ENCODE data around the gene NALCN. TPM values are rescaled to one million over a fixed set of nuclear protein-coding genes. Genes with fewer than 3 reads are reported as not detected.

The NALCN gene
- total and polyA plus RNA-seq, 2 donors, result 0.28 to 0.48 TPM

DNA sequence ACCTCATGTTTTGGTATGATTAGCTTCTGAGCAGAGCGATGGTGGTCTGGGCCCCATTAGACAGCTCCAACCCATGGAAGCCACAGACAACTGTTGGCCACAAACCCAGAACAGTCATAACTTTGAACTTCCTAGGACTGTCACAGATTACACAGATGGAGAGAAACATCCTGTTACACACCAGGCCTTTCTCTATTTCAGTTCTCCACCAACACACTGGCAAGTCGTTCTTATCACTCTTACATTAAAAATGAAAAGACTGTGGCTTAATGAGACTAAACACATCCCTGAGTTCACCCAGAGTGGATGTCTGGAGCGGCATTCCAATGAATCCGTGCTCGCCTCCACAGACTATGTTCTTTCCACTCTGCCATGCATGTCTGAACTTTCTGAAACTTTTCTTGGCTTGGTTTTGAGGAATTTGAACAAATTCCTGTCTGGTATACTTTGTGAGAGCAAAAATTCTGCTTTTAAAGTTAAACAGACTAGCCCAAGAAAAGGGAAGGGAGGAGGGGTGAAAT lies 109.1 kb downstream of the NALCN start:
- WGBS, result 81% methylated on average over 5 of the region's 5 CpGs
- Histone ChIP-seq H3K4me3 (ENCODE audit: low read length in 2 of 2) (no peak overlapping the region), H3K36me3 (ENCODE audit: control insufficient read depth in 2 of 2, insufficient read depth in 2 of 2, low read length in 1 of 2) (no peaks in the 10 kb centered on the region), H3K27me3 (ENCODE audit: control insufficient read depth in 2 of 2, insufficient read depth in 1 of 2, low read length in 1 of 2) (no peaks in the 10 kb centered on the region), H3K9me3 (ENCODE audit: control insufficient read depth in 2 of 2, insufficient read depth in 1 of 2, low read length in 1 of 2) (peaks cover 0 to 3% of the 10 kb centered on the region in 2 donors), H3K4me1 (ENCODE audit: control insufficient read depth in 2 of 2, insufficient read depth in 2 of 2, low read length in 2 of 2) (no peaks in the 10 kb centered on the region), H3K27ac (ENCODE audit: low read depth in 1 of 2, low read length in 1 of 2) (no peak overlapping the region)
- DNase-seq (ENCODE audit: low read depth in 6 of 9, low spot score in 9 of 9), result no peak

DNA sequence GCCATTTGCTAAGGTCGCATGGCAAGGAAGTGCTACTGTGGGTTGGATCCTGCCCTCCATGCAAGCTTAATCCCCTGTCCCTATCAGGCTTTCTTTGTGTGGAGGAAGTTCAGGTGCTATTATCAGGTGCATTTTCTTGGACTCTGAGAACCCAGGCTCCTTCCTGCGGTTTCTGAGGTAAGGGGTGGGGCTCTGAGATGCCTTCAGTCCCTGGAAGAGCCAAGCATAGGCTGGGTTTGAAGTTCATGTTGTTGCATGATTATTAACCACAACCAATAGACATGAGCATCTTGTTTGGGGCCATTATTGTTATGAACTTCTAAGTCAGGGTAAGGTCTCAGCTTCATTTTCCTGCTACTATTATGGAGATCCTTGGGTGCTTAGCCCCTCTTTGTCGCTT lies 109.5 kb downstream of the NALCN start:
- peaks cover 0 to 3% of the 10 kb centered on the region in 2 donors for H3K9me3 ChIP-seq (ENCODE audit: control insufficient read depth in 2 of 2, insufficient read depth in 1 of 2, low read length in 1 of 2)
- WGBS, result 74% methylated on average over 3 of the region's 3 CpGs
- no peak overlapping the region for H3K4me3 ChIP-seq (ENCODE audit: low read length in 2 of 2)
- DNase-seq (ENCODE audit: low read depth in 6 of 9, low spot score in 9 of 9), result no peak
- no peaks in the 10 kb centered on the region for H3K27me3 ChIP-seq (ENCODE audit: control insufficient read depth in 2 of 2, insufficient read depth in 1 of 2, low read length in 1 of 2)
- H3K27ac ChIP-seq (ENCODE audit: low read depth in 1 of 2, low read length in 1 of 2), result no peak overlapping the region
- no peaks in the 10 kb centered on the region for H3K36me3 ChIP-seq (ENCODE audit: control insufficient read depth in 2 of 2, insufficient read depth in 2 of 2, low read length in 1 of 2)
- no peaks in the 10 kb centered on the region for H3K4me1 ChIP-seq (ENCODE audit: control insufficient read depth in 2 of 2, insufficient read depth in 2 of 2, low read length in 2 of 2)

DNA sequence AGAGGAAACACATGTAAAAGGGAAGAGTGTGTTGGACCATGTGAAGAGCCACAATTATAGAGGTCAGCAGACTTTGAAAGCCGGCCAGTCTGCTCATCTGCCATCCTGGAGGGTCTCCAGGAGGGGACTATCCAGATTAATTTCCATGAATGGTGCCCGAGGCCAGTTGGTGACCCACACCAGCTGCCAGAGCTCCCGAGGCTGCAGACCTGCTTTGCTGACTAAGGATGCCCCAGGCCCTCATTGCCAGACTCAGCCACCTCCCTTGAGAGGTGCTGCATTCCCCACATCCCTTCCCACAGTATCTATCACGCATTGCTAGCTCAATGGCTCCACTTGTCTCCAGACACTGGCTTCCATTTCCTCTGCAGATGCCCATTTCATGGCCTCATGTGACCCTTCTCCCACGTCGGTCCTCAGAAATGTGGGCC lies 110.3 kb downstream of the NALCN start:
- no peak overlapping the region for H3K27ac ChIP-seq (ENCODE audit: low read depth in 1 of 2, low read length in 1 of 2)
- 89% methylated on average over 6 of the region's 6 CpGs for WGBS
- no peak for DNase-seq (ENCODE audit: low read depth in 6 of 9, low spot score in 9 of 9)

DNA sequence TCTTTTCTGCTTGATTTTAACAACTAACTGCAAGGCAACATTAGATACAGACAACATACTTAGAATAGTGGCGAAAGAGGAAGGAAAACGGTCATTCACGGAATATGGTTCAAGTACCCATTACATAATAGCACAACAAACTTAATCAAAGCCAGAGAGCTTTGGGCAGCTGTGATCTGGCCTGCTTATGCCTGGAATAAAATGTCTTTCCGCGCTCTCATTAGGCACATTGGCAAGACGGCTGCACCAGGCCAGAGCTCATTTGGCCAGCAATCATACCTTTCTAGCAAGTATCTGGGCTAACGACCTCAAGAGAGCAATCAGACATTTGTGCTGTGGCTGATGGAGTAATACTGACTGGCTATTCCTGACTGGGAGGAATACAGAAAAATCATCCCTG lies 112.8 kb downstream of the NALCN start:
- Histone ChIP-seq H3K27ac (ENCODE audit: low read depth in 1 of 2, low read length in 1 of 2) (no peak overlapping the region), H3K4me1 (ENCODE audit: control insufficient read depth in 2 of 2, insufficient read depth in 2 of 2, low read length in 2 of 2) (no peaks in the 10 kb centered on the region), H3K36me3 (ENCODE audit: control insufficient read depth in 2 of 2, insufficient read depth in 2 of 2, low read length in 1 of 2) (no peaks in the 10 kb centered on the region), H3K4me3 (ENCODE audit: low read length in 2 of 2) (no peak overlapping the region), H3K27me3 (ENCODE audit: control insufficient read depth in 2 of 2, insufficient read depth in 1 of 2, low read length in 1 of 2) (no peaks in the 10 kb centered on the region), H3K9me3 (ENCODE audit: control insufficient read depth in 2 of 2, insufficient read depth in 1 of 2, low read length in 1 of 2) (peaks cover 0 to 3% of the 10 kb centered on the region in 2 donors)
- no peak for DNase-seq (ENCODE audit: low read depth in 6 of 9, low spot score in 9 of 9)
- 59% methylated on average over 7 of the region's 7 CpGs for WGBS

More for the DNA sequence above, 110.3 kb downstream of the NALCN start:
- no peaks in the 10 kb centered on the region for H3K36me3 ChIP-seq (ENCODE audit: control insufficient read depth in 2 of 2, insufficient read depth in 2 of 2, low read length in 1 of 2)
- no peaks in the 10 kb centered on the region for H3K27me3 ChIP-seq (ENCODE audit: control insufficient read depth in 2 of 2, insufficient read depth in 1 of 2, low read length in 1 of 2)
- no peaks in the 10 kb centered on the region for H3K4me1 ChIP-seq (ENCODE audit: control insufficient read depth in 2 of 2, insufficient read depth in 2 of 2, low read length in 2 of 2)
- H3K9me3 ChIP-seq (ENCODE audit: control insufficient read depth in 2 of 2, insufficient read depth in 1 of 2, low read length in 1 of 2), result peaks cover 0 to 3% of the 10 kb centered on the region in 2 donors
- no peak overlapping the region for H3K4me3 ChIP-seq (ENCODE audit: low read length in 2 of 2)

DNA sequence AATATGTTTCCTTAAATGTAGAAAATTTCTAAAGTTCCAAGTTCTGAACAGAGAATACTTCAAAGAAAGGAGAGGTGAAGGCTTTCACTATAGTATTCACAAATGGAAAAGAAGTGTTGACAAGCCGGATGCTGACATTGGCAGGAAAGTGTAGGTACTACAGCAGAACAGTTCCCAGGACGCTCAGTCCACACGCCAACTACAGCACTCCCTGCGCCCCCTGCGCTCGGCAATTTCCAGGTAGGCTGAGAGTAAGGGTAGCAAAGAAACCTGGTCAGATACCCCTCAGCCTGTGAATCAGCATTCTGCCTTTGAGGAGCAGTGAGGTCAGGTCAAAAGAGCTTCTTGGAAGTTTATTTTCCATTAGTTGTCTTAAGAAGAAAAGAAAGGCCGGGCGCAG lies 115.3 kb downstream of the NALCN start:
- no peak for DNase-seq (ENCODE audit: low read depth in 6 of 9, low spot score in 9 of 9)

GRCh38 chr13:101300531-101300930 lies 115.8 kb downstream of the NALCN start:
- no peaks in the 10 kb centered on the region for H3K9me3 ChIP-seq (ENCODE audit: control insufficient read depth in 2 of 2, insufficient read depth in 1 of 2, low read length in 1 of 2)
- H3K4me1 ChIP-seq (ENCODE audit: control insufficient read depth in 2 of 2, insufficient read depth in 2 of 2, low read length in 2 of 2), result no peaks in the 10 kb centered on the region
- no peaks in the 10 kb centered on the region for H3K27me3 ChIP-seq (ENCODE audit: control insufficient read depth in 2 of 2, insufficient read depth in 1 of 2, low read length in 1 of 2)
- 74% methylated on average over 2 of the region's 2 CpGs for WGBS
- no peak overlapping the region for H3K4me3 ChIP-seq (ENCODE audit: low read length in 2 of 2)
- no peak for DNase-seq (ENCODE audit: low read depth in 6 of 9, low spot score in 9 of 9)
- H3K27ac ChIP-seq (ENCODE audit: low read depth in 1 of 2, low read length in 1 of 2), result no peak overlapping the region
- no peaks in the 10 kb centered on the region for H3K36me3 ChIP-seq (ENCODE audit: control insufficient read depth in 2 of 2, insufficient read depth in 2 of 2, low read length in 1 of 2)

More for the DNA sequence above, 115.3 kb downstream of the NALCN start:
- 94% methylated on average over 8 of the region's 8 CpGs for WGBS
- Histone ChIP-seq H3K36me3 (ENCODE audit: control insufficient read depth in 2 of 2, insufficient read depth in 2 of 2, low read length in 1 of 2) (no peaks in the 10 kb centered on the region), H3K27me3 (ENCODE audit: control insufficient read depth in 2 of 2, insufficient read depth in 1 of 2, low read length in 1 of 2) (no peaks in the 10 kb centered on the region), H3K4me1 (ENCODE audit: control insufficient read depth in 2 of 2, insufficient read depth in 2 of 2, low read length in 2 of 2) (no peaks in the 10 kb centered on the region), H3K4me3 (ENCODE audit: low read length in 2 of 2) (no peak overlapping the region), H3K9me3 (ENCODE audit: control insufficient read depth in 2 of 2, insufficient read depth in 1 of 2, low read length in 1 of 2) (no peaks in the 10 kb centered on the region), H3K27ac (ENCODE audit: low read depth in 1 of 2, low read length in 1 of 2) (no peak overlapping the region)

GRCh38 chr13:101298517-101298916 lies 117.8 kb downstream of the NALCN start:
- no peak overlapping the region for H3K27ac ChIP-seq (ENCODE audit: low read depth in 1 of 2, low read length in 1 of 2)
- no peak overlapping the region for H3K4me3 ChIP-seq (ENCODE audit: low read length in 2 of 2)
- H3K9me3 ChIP-seq (ENCODE audit: control insufficient read depth in 2 of 2, insufficient read depth in 1 of 2, low read length in 1 of 2), result no peaks in the 10 kb centered on the region
- no peaks in the 10 kb centered on the region for H3K4me1 ChIP-seq (ENCODE audit: control insufficient read depth in 2 of 2, insufficient read depth in 2 of 2, low read length in 2 of 2)
- H3K27me3 ChIP-seq (ENCODE audit: control insufficient read depth in 2 of 2, insufficient read depth in 1 of 2, low read length in 1 of 2), result no peaks in the 10 kb centered on the region
- H3K36me3 ChIP-seq (ENCODE audit: control insufficient read depth in 2 of 2, insufficient read depth in 2 of 2, low read length in 1 of 2), result no peaks in the 10 kb centered on the region
- no peak for DNase-seq (ENCODE audit: low read depth in 6 of 9, low spot score in 9 of 9)
- 95% methylated on average over 4 of the region's 4 CpGs for WGBS

DNA sequence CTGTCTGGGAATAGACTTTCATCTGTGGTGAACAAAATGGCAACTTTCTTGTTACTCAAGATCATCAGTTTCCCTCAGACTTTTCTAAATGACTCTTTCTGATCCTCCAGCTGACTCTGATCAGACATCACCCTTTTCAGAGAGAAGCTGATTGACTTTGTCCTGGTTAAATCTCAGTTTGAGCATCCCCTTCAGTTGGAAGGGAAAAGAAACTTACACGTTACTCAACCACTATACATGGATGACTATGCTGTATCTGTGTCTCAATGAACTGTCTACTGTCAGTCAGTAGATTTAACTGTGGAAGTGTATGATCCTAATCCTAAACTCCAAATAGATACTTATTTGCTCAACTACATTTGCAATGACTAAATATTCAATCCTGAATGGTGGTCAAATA lies 118.5 kb downstream of the NALCN start:
- Histone ChIP-seq H3K27me3 (ENCODE audit: control insufficient read depth in 2 of 2, insufficient read depth in 1 of 2, low read length in 1 of 2) (no peaks in the 10 kb centered on the region), H3K27ac (ENCODE audit: low read depth in 1 of 2, low read length in 1 of 2) (no peak overlapping the region), H3K4me1 (ENCODE audit: control insufficient read depth in 2 of 2, insufficient read depth in 2 of 2, low read length in 2 of 2) (no peaks in the 10 kb centered on the region), H3K36me3 (ENCODE audit: control insufficient read depth in 2 of 2, insufficient read depth in 2 of 2, low read length in 1 of 2) (no peaks in the 10 kb centered on the region), H3K4me3 (ENCODE audit: low read length in 2 of 2) (no peak overlapping the region), H3K9me3 (ENCODE audit: control insufficient read depth in 2 of 2, insufficient read depth in 1 of 2, low read length in 1 of 2) (no peaks in the 10 kb centered on the region)
- no peak for DNase-seq (ENCODE audit: low read depth in 6 of 9, low spot score in 9 of 9)
- 96% methylated on average over 1 of the region's 1 CpG for WGBS

- Histone ChIP-seq H3K9me3 (ENCODE audit: control insufficient read depth in 2 of 2, insufficient read depth in 1 of 2, low read length in 1 of 2) (no peaks in the 10 kb centered on the region), H3K4me3 (ENCODE audit: low read length in 2 of 2) (no peak overlapping the region), H3K27ac (ENCODE audit: low read depth in 1 of 2, low read length in 1 of 2) (no peak overlapping the region), H3K27me3 (ENCODE audit: control insufficient read depth in 2 of 2, insufficient read depth in 1 of 2, low read length in 1 of 2) (no peaks in the 10 kb centered on the region), H3K4me1 (ENCODE audit: control insufficient read depth in 2 of 2, insufficient read depth in 2 of 2, low read length in 2 of 2) (no peaks in the 10 kb centered on the region), H3K36me3 (ENCODE audit: control insufficient read depth in 2 of 2, insufficient read depth in 2 of 2, low read length in 1 of 2) (no peaks in the 10 kb centered on the region)
- DNase-seq (ENCODE audit: low read depth in 6 of 9, low spot score in 9 of 9), result no peak
- WGBS, result 89% methylated on average over 1 of the region's 1 CpG
These were observed 123.6 kb downstream of the NALCN start for GRCh38 chr13:101292711-101293110.

Data from thymus (tissue), 11 donors.